PC-3 (cell line): ENCODE data around the gene PI4KA.

Experiments used
- EZH2 ChIP-seq: fragments of 300-600 bp; sonication (generic); IDR thresholded peaks from one replicate; pipeline ENCODE4 v1.6.1; 2017; ENCODE audit warnings: antibody characterized with exemption, mild to moderate bottlenecking, low read length; ENCODE audit not compliant: unreplicated experiment
- EZH2phosphoT487 ChIP-seq: fragments of 300-600 bp; sonication (generic); IDR thresholded peaks from 2 replicates; pipeline ENCODE4 v1.6.1; 2018; ENCODE audit warnings: mild to moderate bottlenecking, antibody characterized with exemption, low read length, borderline replicate concordance
- TF ChIP-seq, protein P1 (sequence below): fragments of 300-600 bp; sonication (generic); conservative IDR thresholded peaks from 2 replicates; pipeline ENCODE4 v1.5.1; 2017; ENCODE audit warnings: antibody characterized with exemption, low read depth, mild to moderate bottlenecking, low read length

DNA sequence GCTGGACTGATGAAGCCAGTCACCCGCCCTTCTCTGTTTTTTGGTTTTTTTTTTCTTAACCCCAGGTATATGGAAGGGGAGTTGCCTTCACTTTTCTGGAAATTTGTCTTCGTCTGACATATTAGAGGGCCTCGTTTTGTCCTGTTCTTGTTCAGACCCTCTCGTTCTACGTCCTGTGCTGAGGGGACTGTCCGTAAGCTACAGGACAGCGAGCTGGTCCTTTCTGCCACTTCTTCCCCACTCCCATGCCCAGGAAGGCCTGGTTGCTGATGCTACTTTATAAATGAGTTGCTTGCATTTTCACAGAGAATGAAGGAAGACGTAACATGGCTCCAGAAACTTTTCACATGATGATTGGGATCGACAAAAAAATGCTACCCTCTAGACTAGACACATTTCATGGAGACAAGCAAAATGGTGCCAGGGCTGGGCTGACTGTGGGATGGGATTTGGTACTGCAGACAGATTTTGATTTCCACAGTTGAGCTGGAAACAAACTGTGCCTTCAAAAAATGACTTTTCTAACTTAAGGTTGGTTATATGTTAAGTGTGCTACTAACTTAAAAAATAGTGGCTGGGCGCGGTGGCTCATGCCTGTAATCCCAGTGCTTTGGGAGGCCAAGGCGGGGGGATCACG, 31.4 kb upstream of the PI4KA start:
- TF ChIP-seq, protein P1, sequence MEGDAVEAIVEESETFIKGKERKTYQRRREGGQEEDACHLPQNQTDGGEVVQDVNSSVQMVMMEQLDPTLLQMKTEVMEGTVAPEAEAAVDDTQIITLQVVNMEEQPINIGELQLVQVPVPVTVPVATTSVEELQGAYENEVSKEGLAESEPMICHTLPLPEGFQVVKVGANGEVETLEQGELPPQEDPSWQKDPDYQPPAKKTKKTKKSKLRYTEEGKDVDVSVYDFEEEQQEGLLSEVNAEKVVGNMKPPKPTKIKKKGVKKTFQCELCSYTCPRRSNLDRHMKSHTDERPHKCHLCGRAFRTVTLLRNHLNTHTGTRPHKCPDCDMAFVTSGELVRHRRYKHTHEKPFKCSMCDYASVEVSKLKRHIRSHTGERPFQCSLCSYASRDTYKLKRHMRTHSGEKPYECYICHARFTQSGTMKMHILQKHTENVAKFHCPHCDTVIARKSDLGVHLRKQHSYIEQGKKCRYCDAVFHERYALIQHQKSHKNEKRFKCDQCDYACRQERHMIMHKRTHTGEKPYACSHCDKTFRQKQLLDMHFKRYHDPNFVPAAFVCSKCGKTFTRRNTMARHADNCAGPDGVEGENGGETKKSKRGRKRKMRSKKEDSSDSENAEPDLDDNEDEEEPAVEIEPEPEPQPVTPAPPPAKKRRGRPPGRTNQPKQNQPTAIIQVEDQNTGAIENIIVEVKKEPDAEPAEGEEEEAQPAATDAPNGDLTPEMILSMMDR, result no peak
- TF ChIP-seq EZH2 (no peak), EZH2phosphoT487 (no peak)
